NT2/D1 (cell line): ENCODE measurements around the gene TMEM86B.

ENCODE experiments used
- DNase-seq: peaks from one replicate; pipeline ENCODE4 v3.0.0-alpha.2; 2011; ENCODE audit warnings: low read depth, low spot score
- H3K27me3 ChIP-seq: 2 replicates; pipeline ENCODE4 v1.6.0; 2011; ENCODE audit warnings: mild to moderate bottlenecking; ENCODE audit not compliant: insufficient read length, insufficient read depth
- H3K36me3 ChIP-seq: 2 replicates; pipeline ENCODE4 v1.6.1; 2011; ENCODE audit warnings: mild to moderate bottlenecking, low read length, mixed read lengths; ENCODE audit not compliant: insufficient read depth, insufficient read length
- H3K4me1 ChIP-seq: 2 replicates; pipeline ENCODE4 v1.5.1; 2011; ENCODE audit not compliant: insufficient read depth, insufficient read length
- H3K4me3 ChIP-seq: 2 replicates; pipeline ENCODE4 v1.5.1; 2011; ENCODE audit warnings: low read depth; ENCODE audit not compliant: insufficient read length
- H3K9ac ChIP-seq: 2 replicates; pipeline ENCODE4 v1.6.0; 2011; ENCODE audit warnings: low read depth; ENCODE audit not compliant: insufficient read length
- H3K9me3 ChIP-seq: 2 replicates; pipeline ENCODE4 v1.5.1; 2011; ENCODE audit warnings: mild to moderate bottlenecking, low read length; ENCODE audit not compliant: insufficient read depth
- SUZ12 ChIP-seq: IDR thresholded peaks from 2 replicates; pipeline ENCODE4 v1.6.1; 2011; ENCODE audit not compliant: insufficient read length, insufficient read depth; ENCODE audit errors: extremely low read depth
- YY1 ChIP-seq: IDR thresholded peaks from 2 replicates; pipeline ENCODE4 v1.6.1; 2011; ENCODE audit not compliant: insufficient read length, insufficient read depth
- ZNF274 ChIP-seq: IDR thresholded peaks from 2 replicates; pipeline ENCODE4 v1.6.1; 2011; ENCODE audit warnings: mild to moderate bottlenecking, low read depth, low read length

TMEM86B gene

GRCh38 chr19:55240713-55241020 is 12.1 kb upstream of the TMEM86B start:
- no peaks in the 10 kb centered on the region for H3K4me1 ChIP-seq

GRCh38 chr19:55239004-55239403 is 10.4 kb upstream of the TMEM86B start:
- H3K4me3 ChIP-seq = no peak overlapping the region
- peaks cover 87% of the 10 kb centered on the region for H3K36me3 ChIP-seq

More at GRCh38 chr19:55240713-55241020, 12.1 kb upstream of the TMEM86B start:
- no peak overlapping the region for H3K9ac ChIP-seq
- no peaks in the 10 kb centered on the region for H3K27me3 ChIP-seq
- H3K4me3 ChIP-seq = no peak overlapping the region
- DNase-seq = no peak
- no peaks in the 10 kb centered on the region for H3K9me3 ChIP-seq
- peaks cover 90% of the 10 kb centered on the region for H3K36me3 ChIP-seq
- no peak for TF ChIP-seq SUZ12
- TF ChIP-seq YY1 = no peak
- no peak for TF ChIP-seq ZNF274

DNA sequence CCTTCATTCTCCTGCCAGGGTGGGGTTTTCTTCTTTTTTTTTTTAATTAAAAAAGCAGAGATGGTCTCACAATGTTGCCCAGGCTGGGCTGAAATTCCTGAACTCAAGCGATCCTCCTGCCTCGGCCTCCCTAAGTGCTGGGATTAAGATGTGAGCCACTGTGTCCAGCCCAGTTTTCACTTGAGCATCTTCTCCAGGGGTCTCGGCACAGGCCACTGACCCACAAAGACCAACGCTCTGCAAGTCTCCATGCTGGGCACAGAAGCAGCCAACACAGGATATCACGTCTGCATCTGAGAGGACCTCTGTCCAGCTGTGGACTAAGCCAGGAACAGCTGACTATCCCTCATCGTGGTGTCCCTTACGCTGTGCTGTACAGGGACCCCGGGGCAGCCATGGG is 9.5 kb upstream of the TMEM86B start:
- H3K36me3 ChIP-seq = peaks cover 82% of the 10 kb centered on the region

More at GRCh38 chr19:55239004-55239403, 10.4 kb upstream of the TMEM86B start:
- Histone ChIP-seq H3K9ac (no peak overlapping the region), H3K27me3 (no peaks in the 10 kb centered on the region), H3K9me3 (no peaks in the 10 kb centered on the region), H3K4me1 (no peaks in the 10 kb centered on the region)
- no peak for DNase-seq
- TF ChIP-seq SUZ12 (no peak), ZNF274 (no peak), YY1 (no peak)

DNA sequence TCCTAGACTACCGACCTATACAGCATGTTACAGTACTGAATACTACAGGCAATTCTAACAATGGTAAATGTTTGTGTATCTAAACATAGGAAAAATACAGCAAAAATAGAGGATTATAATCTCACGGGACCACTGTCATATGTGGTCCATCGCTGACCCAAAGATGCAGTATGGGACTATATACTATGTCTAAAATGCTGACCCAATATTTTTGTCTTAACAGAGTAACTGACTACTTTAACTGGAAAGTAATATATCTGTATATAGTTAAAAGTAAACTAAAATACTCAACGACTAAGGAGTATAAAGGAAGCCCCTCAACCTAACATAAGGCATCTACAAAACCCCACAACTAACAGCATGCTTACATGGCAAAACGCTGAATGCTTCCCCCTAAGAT is 4.4 kb upstream of the TMEM86B start:
- no peaks in the 10 kb centered on the region for H3K27me3 ChIP-seq
- peaks cover 83% of the 10 kb centered on the region for H3K36me3 ChIP-seq
- no peak overlapping the region for H3K9ac ChIP-seq
- TF ChIP-seq SUZ12 (no peak), ZNF274 (no peak), YY1 (no peak)
- H3K4me1 ChIP-seq = no peaks in the 10 kb centered on the region
- no peak for DNase-seq
- no peaks in the 10 kb centered on the region for H3K9me3 ChIP-seq
- no peak overlapping the region for H3K4me3 ChIP-seq

More for the DNA sequence above, 9.5 kb upstream of the TMEM86B start:
- Histone ChIP-seq H3K9me3 (no peaks in the 10 kb centered on the region), H3K9ac (no peak overlapping the region), H3K4me1 (no peaks in the 10 kb centered on the region), H3K4me3 (no peak overlapping the region), H3K27me3 (no peaks in the 10 kb centered on the region)
- DNase-seq = no peak
- no peak for TF ChIP-seq YY1
- TF ChIP-seq SUZ12 = no peak
- TF ChIP-seq ZNF274 = no peak

DNA sequence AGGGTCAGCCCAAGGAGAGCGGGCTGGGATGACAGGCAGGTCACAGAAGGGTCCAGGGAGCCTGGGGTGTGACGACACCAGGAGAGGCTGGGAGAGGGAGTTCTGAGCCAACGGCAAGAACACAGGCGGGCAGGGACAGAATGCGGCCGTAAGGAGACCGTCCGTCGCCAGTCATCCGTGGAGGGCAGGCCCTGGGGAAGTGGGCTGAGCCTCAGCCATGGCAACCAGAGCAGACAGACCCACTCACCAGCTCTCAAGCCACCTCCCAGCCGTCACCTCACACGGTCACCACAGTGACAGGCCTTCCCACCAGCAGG is 3.7 kb upstream of the TMEM86B start:
- TF ChIP-seq SUZ12 (no peak), ZNF274 (no peak), YY1 (no peak)
- no peak overlapping the region for H3K9ac ChIP-seq
- H3K9me3 ChIP-seq = no peaks in the 10 kb centered on the region
- DNase-seq = no peak
- H3K36me3 ChIP-seq = peaks cover 83% of the 10 kb centered on the region
- no peak overlapping the region for H3K4me3 ChIP-seq
- H3K27me3 ChIP-seq = no peaks in the 10 kb centered on the region
- no peaks in the 10 kb centered on the region for H3K4me1 ChIP-seq

- H3K4me1 ChIP-seq = no peaks in the 10 kb centered on the region
- no peak for DNase-seq
- no peaks in the 10 kb centered on the region for H3K9me3 ChIP-seq
- no peaks in the 10 kb centered on the region for H3K27me3 ChIP-seq
- TF ChIP-seq SUZ12 (no peak), ZNF274 (no peak), YY1 (no peak)
- no peak overlapping the region for H3K4me3 ChIP-seq
- H3K9ac ChIP-seq = no peak overlapping the region
- peaks cover 82% of the 10 kb centered on the region for H3K36me3 ChIP-seq
Measured at GRCh38 chr19:55231391-55232285, 3.1 kb upstream of the TMEM86B start.

DNA sequence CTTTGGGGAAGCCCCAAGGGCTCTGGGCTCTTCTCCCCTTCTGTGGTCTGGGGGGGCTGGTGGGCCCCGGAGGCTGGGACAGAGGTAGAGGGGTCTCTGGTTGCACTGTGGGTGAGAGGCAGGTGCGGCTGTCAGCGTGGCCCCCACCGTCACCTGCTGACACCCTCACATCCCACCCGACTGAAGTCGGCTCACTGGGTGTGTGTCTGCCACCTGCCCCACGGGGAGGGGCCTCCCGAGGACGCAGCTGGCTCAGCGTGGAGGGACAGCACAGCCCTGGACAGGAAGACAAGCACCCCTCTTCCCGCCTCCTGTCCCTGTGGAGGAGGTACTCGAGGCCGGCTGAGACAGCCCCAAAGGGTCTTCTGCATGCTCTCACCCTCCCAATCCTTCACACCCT is 2.2 kb upstream of the TMEM86B start:
- Histone ChIP-seq H3K4me1 (no peaks in the 10 kb centered on the region), H3K36me3 (peaks cover 78% of the 10 kb centered on the region), H3K27me3 (no peaks in the 10 kb centered on the region), H3K4me3 (no peak overlapping the region), H3K9ac (no peak overlapping the region), H3K9me3 (no peaks in the 10 kb centered on the region)
- no peak for DNase-seq
- TF ChIP-seq ZNF274 (no peak), YY1 (no peak), SUZ12 (no peak)

- no peak for DNase-seq
- Histone ChIP-seq H3K27me3 (no peaks in the 10 kb centered on the region), H3K4me1 (no peaks in the 10 kb centered on the region), H3K4me3 (no peak overlapping the region), H3K36me3 (peaks cover 78% of the 10 kb centered on the region), H3K9ac (no peak overlapping the region), H3K9me3 (no peaks in the 10 kb centered on the region)
- TF ChIP-seq YY1 (no peak), SUZ12 (no peak), ZNF274 (no peak)
Measured at GRCh38 chr19:55230329-55230728, 1.8 kb upstream of the TMEM86B start.
